IPS DF 6.9 (cell line): Measurements from ENCODE around the gene SYPL2.

Source experiments
- DNase-seq: peaks from one replicate; pipeline ENCODE4 v3.0.0-alpha.2; 2013; ENCODE audit warnings: low read depth, low spot score
- H3K27ac ChIP-seq: one replicate; pipeline ENCODE4 v1.5.1; 2013; ENCODE audit warnings: low read length, control low read depth
- H3K27me3 ChIP-seq: 2 replicates; pipeline ENCODE4 v1.6.1; 2013; ENCODE audit warnings: mild to moderate bottlenecking, low read length; ENCODE audit not compliant: control insufficient read depth, insufficient read depth
- H3K36me3 ChIP-seq: 2 replicates; pipeline ENCODE4 v1.6.1; 2013; ENCODE audit warnings: low read length; ENCODE audit not compliant: control insufficient read depth, insufficient read depth
- H3K4me1 ChIP-seq: 2 replicates; pipeline ENCODE4 v1.6.1; 2013; ENCODE audit warnings: low read length; ENCODE audit not compliant: control insufficient read depth, insufficient read depth
- H3K4me3 ChIP-seq: 2 replicates; pipeline ENCODE4 v1.5.1; 2013; ENCODE audit warnings: mild to moderate bottlenecking, low read length
- H3K9me3 ChIP-seq: 2 replicates; pipeline ENCODE4 v1.6.1; 2013; ENCODE audit warnings: low read length, inconsistent platforms; ENCODE audit not compliant: control insufficient read depth, insufficient read depth
- WGBS: extraction: QIAGEN DNeasy Blood & Tissue Kit; methylation state at CpG from one replicate; pipeline ENCODE4 v1.1.7; 2013; ENCODE audit warnings: mixed read lengths, missing lambda C conversion rate; ENCODE audit not compliant: insufficient read length, insufficient coverage; 5-methylcytosine and 5-hydroxymethylcytosine counted together

SYPL2 gene

GRCh38 chr1:109490934-109491302 lies 24.6 kb downstream of the SYPL2 start:
- Histone ChIP-seq H3K27me3 (no peaks in the 10 kb centered on the region), H3K9me3 (no peaks in the 10 kb centered on the region), H3K4me3 (no peak overlapping the region), H3K4me1 (no peaks in the 10 kb centered on the region; the same call in 1 of the 2 replicates), H3K36me3 (peaks cover 3% of the 10 kb centered on the region; the same call in 1 of the 2 replicates), H3K27ac (no peak overlapping the region)
- DNase-seq, result no peak
- no CpG with 5 or more reads among the region's 11 CpGs for WGBS

- H3K27me3 ChIP-seq, result no peaks in the 10 kb centered on the region
- no peak overlapping the region for H3K4me3 ChIP-seq
- WGBS, result no CpG with 5 or more reads among the region's 8 CpGs
- no peak overlapping the region for H3K27ac ChIP-seq
- peaks cover 3% of the 10 kb centered on the region; the same call in 1 of the 2 replicates for H3K36me3 ChIP-seq
- no peaks in the 10 kb centered on the region; the same call in 1 of the 2 replicates for H3K4me1 ChIP-seq
- H3K9me3 ChIP-seq, result no peaks in the 10 kb centered on the region
- DNase-seq, result no peak
These were observed 25.0 kb downstream of the SYPL2 start for GRCh38 chr1:109491372-109491771.

- H3K36me3 ChIP-seq, result peaks cover 3% of the 10 kb centered on the region; the same call in 1 of the 2 replicates
- no CpG with 5 or more reads among the region's 4 CpGs for WGBS
These were observed 26.4 kb downstream of the SYPL2 start for GRCh38 chr1:109492779-109493178.

GRCh38 chr1:109493227-109493626 lies 26.9 kb downstream of the SYPL2 start:
- no CpG with 5 or more reads among the region's 4 CpGs for WGBS
- Histone ChIP-seq H3K27ac (no peak overlapping the region), H3K36me3 (peaks cover 3% of the 10 kb centered on the region; the same call in 1 of the 2 replicates), H3K4me3 (no peak overlapping the region), H3K9me3 (no peaks in the 10 kb centered on the region), H3K27me3 (no peaks in the 10 kb centered on the region), H3K4me1 (peaks cover 3% of the 10 kb centered on the region; the same call in 1 of the 2 replicates)
- DNase-seq, result no peak

More at GRCh38 chr1:109492779-109493178, 26.4 kb downstream of the SYPL2 start:
- no peaks in the 10 kb centered on the region; the same call in 1 of the 2 replicates for H3K4me1 ChIP-seq
- no peaks in the 10 kb centered on the region for H3K9me3 ChIP-seq
- no peak for DNase-seq
- H3K4me3 ChIP-seq, result no peak overlapping the region
- H3K27me3 ChIP-seq, result no peaks in the 10 kb centered on the region
- no peak overlapping the region for H3K27ac ChIP-seq

- no peak for DNase-seq
- Histone ChIP-seq H3K4me1 (peaks cover 3% of the 10 kb centered on the region; the same call in 1 of the 2 replicates), H3K9me3 (no peaks in the 10 kb centered on the region), H3K27me3 (no peaks in the 10 kb centered on the region), H3K36me3 (peaks cover 3% of the 10 kb centered on the region; the same call in 1 of the 2 replicates), H3K4me3 (peak within 1 kb of the TSS; percentile 75), H3K27ac (no peak within 1 kb of the TSS)
- no CpG with 5 or more reads among the region's 44 CpGs for WGBS
These were observed 27.6 kb downstream of the SYPL2 start, which contains the start of gene CYB561D1 for GRCh38 chr1:109493805-109494539. TSS of gene CYB561D1 (plus strand) at chr1:109494094. CDS start at chr1:109494140, 46 bp downstream.

GRCh38 chr1:109495738-109496137 lies 29.4 kb downstream of the SYPL2 start:
- no CpG with 5 or more reads among the region's 7 CpGs for WGBS
- DNase-seq, result no peak
- H3K27me3 ChIP-seq, result no peaks in the 10 kb centered on the region
- H3K27ac ChIP-seq, result no peak overlapping the region
- H3K36me3 ChIP-seq, result no peaks in the 10 kb centered on the region
- H3K4me1 ChIP-seq, result peaks cover 3% of the 10 kb centered on the region; the same call in 1 of the 2 replicates
- H3K9me3 ChIP-seq, result no peaks in the 10 kb centered on the region
- H3K4me3 ChIP-seq, result no peak overlapping the region

- no peaks in the 10 kb centered on the region for H3K9me3 ChIP-seq
- H3K4me3 ChIP-seq, result no peak overlapping the region
- no peak for DNase-seq
- H3K36me3 ChIP-seq, result no peaks in the 10 kb centered on the region
- no peak overlapping the region for H3K27ac ChIP-seq
- peaks cover 3% of the 10 kb centered on the region; the same call in 1 of the 2 replicates for H3K4me1 ChIP-seq
- no CpG with 5 or more reads among the region's 9 CpGs for WGBS
- no peaks in the 10 kb centered on the region for H3K27me3 ChIP-seq
These were observed 31.3 kb downstream of the SYPL2 start for GRCh38 chr1:109497449-109498160.

GRCh38 chr1:109498161-109498801 lies 31.9 kb downstream of the SYPL2 start:
- no peaks in the 10 kb centered on the region for H3K36me3 ChIP-seq
- H3K27me3 ChIP-seq, result no peaks in the 10 kb centered on the region
- H3K4me1 ChIP-seq, result peaks cover 3% of the 10 kb centered on the region; the same call in 1 of the 2 replicates
- H3K4me3 ChIP-seq, result no peak overlapping the region
- WGBS, result no CpG with 5 or more reads among the region's 12 CpGs
- no peak overlapping the region for H3K27ac ChIP-seq
- H3K9me3 ChIP-seq, result no peaks in the 10 kb centered on the region
- DNase-seq, result no peak

- no peak overlapping the region for H3K4me3 ChIP-seq
- 0 out of 2 replicates have a peak, but pooled peaks cover 3% of the 10 kb centered on the region for H3K4me1 ChIP-seq
- H3K9me3 ChIP-seq, result no peaks in the 10 kb centered on the region
- no peaks in the 10 kb centered on the region for H3K27me3 ChIP-seq
- WGBS, result no CpG with 5 or more reads among the region's 7 CpGs
- H3K36me3 ChIP-seq, result no peaks in the 10 kb centered on the region
- no peak for DNase-seq
- no peak overlapping the region for H3K27ac ChIP-seq
These were observed 32.7 kb downstream of the SYPL2 start for GRCh38 chr1:109499081-109499480.
